ENCODE results near the gene KASH5. TPM values are rescaled to one million over a fixed set of nuclear protein-coding genes. Genes with fewer than 3 reads are reported as not detected.

KASH5 gene
- total and polyA plus RNA-seq, 3 donors from 2014 or later = 72.8 to 121 (median 102) TPM

DNA sequence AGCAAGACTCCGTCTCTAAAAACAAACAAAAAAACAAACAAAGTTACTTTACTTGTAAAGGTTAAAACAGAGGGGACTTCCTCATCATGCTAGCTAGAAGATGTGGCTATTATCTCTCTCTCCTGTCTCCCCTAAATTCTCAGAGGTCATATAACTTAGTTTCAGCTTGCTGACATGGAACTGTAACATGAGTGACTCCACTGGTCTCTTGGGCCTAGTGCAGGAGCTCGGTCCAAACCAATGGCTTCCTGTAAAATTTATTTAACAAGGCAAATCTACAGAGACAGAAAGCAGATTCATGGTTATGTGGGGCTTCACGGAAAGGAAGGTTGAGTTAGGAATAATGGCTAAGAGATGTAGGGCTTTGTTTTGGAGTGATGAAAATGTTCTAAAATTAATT, 9.5 kb upstream of the KASH5 start:
- Histone ChIP-seq H3K27ac (no peak overlapping the region), H3K4me3 (no peak overlapping the region), H3K36me3 (ENCODE audit: low read depth, missing control alignments) (no peaks in the 10 kb centered on the region), H3K27me3 (no peaks in the 10 kb centered on the region), H3K4me1 (no peaks in the 10 kb centered on the region), H3K9me3 (no peaks in the 10 kb centered on the region)
- TF ChIP-seq, protein P1, sequence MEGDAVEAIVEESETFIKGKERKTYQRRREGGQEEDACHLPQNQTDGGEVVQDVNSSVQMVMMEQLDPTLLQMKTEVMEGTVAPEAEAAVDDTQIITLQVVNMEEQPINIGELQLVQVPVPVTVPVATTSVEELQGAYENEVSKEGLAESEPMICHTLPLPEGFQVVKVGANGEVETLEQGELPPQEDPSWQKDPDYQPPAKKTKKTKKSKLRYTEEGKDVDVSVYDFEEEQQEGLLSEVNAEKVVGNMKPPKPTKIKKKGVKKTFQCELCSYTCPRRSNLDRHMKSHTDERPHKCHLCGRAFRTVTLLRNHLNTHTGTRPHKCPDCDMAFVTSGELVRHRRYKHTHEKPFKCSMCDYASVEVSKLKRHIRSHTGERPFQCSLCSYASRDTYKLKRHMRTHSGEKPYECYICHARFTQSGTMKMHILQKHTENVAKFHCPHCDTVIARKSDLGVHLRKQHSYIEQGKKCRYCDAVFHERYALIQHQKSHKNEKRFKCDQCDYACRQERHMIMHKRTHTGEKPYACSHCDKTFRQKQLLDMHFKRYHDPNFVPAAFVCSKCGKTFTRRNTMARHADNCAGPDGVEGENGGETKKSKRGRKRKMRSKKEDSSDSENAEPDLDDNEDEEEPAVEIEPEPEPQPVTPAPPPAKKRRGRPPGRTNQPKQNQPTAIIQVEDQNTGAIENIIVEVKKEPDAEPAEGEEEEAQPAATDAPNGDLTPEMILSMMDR (IDR thresholded peaks at IDR 0.05) = no peak
- WGBS, 2 donors = 85 to 92% methylated on average over 3 of the region's 3 CpGs
- intact Hi-C loops (cut with DNase I; ENCODE audit: low total_unique reads) = no loop called here
- DNase-seq = no peak

DNA sequence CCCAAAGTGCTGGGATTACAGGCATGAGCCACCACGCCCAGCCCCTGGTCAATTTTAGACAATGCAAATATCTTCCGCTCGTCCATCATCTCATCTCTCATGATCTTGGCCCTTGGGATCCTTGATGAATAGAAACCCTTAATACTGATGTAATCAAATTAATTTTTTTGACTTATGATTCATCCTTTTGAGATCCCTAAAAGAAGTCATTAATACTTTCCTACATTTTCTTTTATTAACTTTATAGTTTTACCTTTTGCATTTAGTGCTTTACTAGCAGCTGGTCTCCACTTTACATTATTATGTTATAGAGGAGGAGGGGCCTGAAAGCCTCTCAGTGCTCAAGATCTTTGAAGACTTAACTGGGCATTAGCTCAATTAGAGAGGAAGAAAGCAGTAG, 7.7 kb upstream of the KASH5 start:
- 92 to 93% methylated on average over 3 of the region's 3 CpGs for WGBS, 2 donors
- TF ChIP-seq, protein P1 (IDR thresholded peaks at IDR 0.05) = no peak
- no peak for TF ChIP-seq POLR2A (IDR thresholded peaks at IDR 0.05)
- DNase-seq = no peak
- Histone ChIP-seq H3K27ac (no peak overlapping the region), H3K36me3 (ENCODE audit: low read depth, missing control alignments) (no peaks in the 10 kb centered on the region), H3K27me3 (no peaks in the 10 kb centered on the region), H3K4me1 (no peaks in the 10 kb centered on the region), H3K4me3 (no peak overlapping the region), H3K9me3 (no peaks in the 10 kb centered on the region)
- intact Hi-C loops (cut with DNase I; ENCODE audit: low total_unique reads) = no loop called here

DNA sequence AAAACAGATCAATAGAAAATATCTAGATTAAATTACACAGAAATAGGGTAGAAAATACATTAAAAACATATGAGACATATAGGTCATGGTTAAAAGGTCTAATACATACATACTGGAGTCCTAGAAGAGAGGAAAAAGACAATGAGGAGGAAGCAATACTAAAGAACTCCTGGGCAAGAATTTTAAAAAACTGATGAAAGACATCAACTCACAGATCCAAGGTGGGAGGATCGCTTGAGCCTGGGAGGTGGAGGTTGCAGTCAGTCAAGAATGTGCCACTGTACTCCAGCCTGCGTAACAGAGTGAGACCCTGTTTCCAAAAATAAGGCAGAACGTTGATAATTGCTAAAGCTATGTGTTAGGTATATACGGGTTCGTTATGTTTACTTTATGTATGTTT, 5.4 kb upstream of the KASH5 start:
- no peaks in the 10 kb centered on the region for H3K36me3 ChIP-seq (ENCODE audit: low read depth, missing control alignments)
- H3K4me3 ChIP-seq = no peak overlapping the region
- H3K4me1 ChIP-seq = no peaks in the 10 kb centered on the region
- no peak for DNase-seq
- TF ChIP-seq, protein P1 (IDR thresholded peaks at IDR 0.05) = no peak
- TF ChIP-seq POLR2A (IDR thresholded peaks at IDR 0.05) = no peak
- no peak overlapping the region for H3K27ac ChIP-seq
- H3K27me3 ChIP-seq = no peaks in the 10 kb centered on the region
- WGBS, 2 donors = 93% methylated on average over 5 of the region's 5 CpGs
- H3K9me3 ChIP-seq = no peaks in the 10 kb centered on the region
- intact Hi-C loops (cut with DNase I; ENCODE audit: low total_unique reads) = no loop called here

DNA sequence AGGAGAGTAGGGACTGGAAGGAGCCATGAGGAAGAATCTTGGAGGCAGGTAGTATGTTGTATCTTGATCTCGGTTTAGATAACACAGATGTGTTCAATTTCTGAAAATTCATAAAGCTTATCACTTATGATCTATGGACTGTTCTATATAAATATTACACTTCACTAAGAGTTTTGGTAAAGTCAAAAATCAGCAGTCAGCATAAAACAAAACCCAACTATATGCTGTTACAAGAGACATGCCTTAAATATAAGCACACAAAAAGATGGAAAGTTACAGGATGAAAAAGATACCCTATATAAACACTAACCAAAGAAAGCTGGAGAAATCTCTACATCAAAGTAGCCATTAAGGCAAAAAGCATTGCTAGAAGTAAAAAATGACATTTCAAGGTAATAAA, 4.5 kb upstream of the KASH5 start:
- Histone ChIP-seq H3K9me3 (no peaks in the 10 kb centered on the region), H3K4me1 (no peaks in the 10 kb centered on the region), H3K27ac (no peak overlapping the region), H3K4me3 (no peak overlapping the region), H3K36me3 (ENCODE audit: low read depth, missing control alignments) (no peaks in the 10 kb centered on the region), H3K27me3 (no peaks in the 10 kb centered on the region)
- intact Hi-C loops (cut with DNase I; ENCODE audit: low total_unique reads) = no loop called here
- no peak for DNase-seq
- 48 to 95% methylated on average over 1 of the region's 1 CpG for WGBS, 2 donors
- no peak for TF ChIP-seq POLR2A (IDR thresholded peaks at IDR 0.05)
- TF ChIP-seq, protein P1 (IDR thresholded peaks at IDR 0.05) = no peak

DNA sequence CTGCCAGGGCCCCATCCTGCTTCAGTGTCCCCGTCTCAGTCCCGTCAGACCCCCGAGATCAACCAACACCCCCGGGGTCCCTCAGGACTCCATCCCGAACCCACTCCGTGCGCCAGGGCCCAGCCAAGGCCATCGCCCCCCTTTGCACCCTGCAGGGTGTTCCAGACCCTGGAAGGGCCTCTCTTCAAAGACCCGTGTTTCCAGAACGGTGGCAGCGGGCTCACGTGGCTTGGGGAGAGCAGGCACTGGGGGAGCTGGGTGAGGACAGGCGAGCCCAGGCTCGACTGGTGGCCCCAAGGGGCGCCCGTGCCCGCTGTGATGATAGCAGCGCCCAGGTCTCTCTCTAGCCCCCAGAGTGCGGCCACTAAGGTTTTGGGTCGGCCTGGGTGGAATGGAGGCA, 1.4 kb downstream of the KASH5 start:
- no peak for DNase-seq
- Histone ChIP-seq H3K27me3 (no peaks in the 10 kb centered on the region), H3K9me3 (no peaks in the 10 kb centered on the region), H3K36me3 (ENCODE audit: low read depth, missing control alignments) (no peaks in the 10 kb centered on the region), H3K27ac (no peak overlapping the region), H3K4me3 (no peak overlapping the region), H3K4me1 (no peaks in the 10 kb centered on the region)
- 92 to 93% methylated on average over 12 to 20 of the region's 20 CpGs for WGBS, 2 donors
- TF ChIP-seq, protein P1 (IDR thresholded peaks at IDR 0.05) = no peak
- TF ChIP-seq POLR2A (IDR thresholded peaks at IDR 0.05) = no peak
- intact Hi-C loops (cut with DNase I; ENCODE audit: low total_unique reads) = no loop called here

All from testis (tissue), 3 donors.